ENCODE results near the gene NPTXR. TPM values are rescaled to one million over a fixed set of nuclear protein-coding genes. Genes with fewer than 3 reads are reported as not detected.

Gene NPTXR
- total RNA-seq, 1 experiment from 2014 or later, result 12.8 TPM

- Histone ChIP-seq H3K9ac (ENCODE audit: low read length) (no peak overlapping the region), H2AFZ (ENCODE audit: low read depth, low read length, poor library complexity, severe bottlenecking) (no peak overlapping the region), H3K79me2 (ENCODE audit: insufficient read depth, low read length) (no peaks in the 10 kb centered on the region), H3K9me2 (ENCODE audit: insufficient read depth) (no peaks in the 10 kb centered on the region), H3K4me1 (ENCODE audit: control insufficient read depth in 1 of 2, insufficient read depth in 2 of 2, low read length in 2 of 2) (peaks cover 0 to 2% of the 10 kb centered on the region in 2 experiments; a peak in 1 of 4 replicates), H4K20me1 (ENCODE audit: insufficient read depth) (no peaks in the 10 kb centered on the region), H3K9me3 (ENCODE audit: control insufficient read depth in 1 of 2, insufficient read depth in 1 of 2, low read depth in 1 of 2, low read length in 2 of 2) (no peaks in the 10 kb centered on the region), H3K36me3 (ENCODE audit: control insufficient read depth in 1 of 2, insufficient read depth in 2 of 2, low read length in 2 of 2) (no peaks in the 10 kb centered on the region), H3K27me3 (ENCODE audit: insufficient read depth, low read length) (no peaks in the 10 kb centered on the region), H3K4me2 (ENCODE audit: low read length) (no peak overlapping the region), H3K27ac (ENCODE audit: low read depth, low read length) (no peak overlapping the region), H3K4me3 (replicated peaks in 1 of 2; ENCODE audit: low read depth in 1 of 2, low read length in 2 of 2) (no peak overlapping the region)
- intact Hi-C loops (cut with micrococcal nuclease), result no loop called here
- BruUV-seq (replicated peaks), result no TSS peak
- ChIA-PET POLR2A (no interaction called here), CTCF (no interaction called here), RAD21 (ENCODE audit: low non-redundant PET in 1 of 2, low total read pairs in 2 of 2, uncharacterized antibody in 2 of 2, unreplicated experiment in 2 of 2) (no interaction called here)
- TF ChIP-seq SRF (IDR thresholded peaks at IDR 0.05; ENCODE audit: low read depth) (no peak), SIN3A (IDR thresholded peaks at IDR 0.05; ENCODE audit: low read depth) (no peak), ZNF274 (IDR thresholded peaks at IDR 0.05; ENCODE audit: low read depth, low read length) (no peak), EZH2 (IDR thresholded peaks at IDR 0.05) (no peak), RAD21 (IDR thresholded peaks at IDR 0.05; ENCODE audit: low read depth) (no peak), TCF7L2 (IDR thresholded peaks at IDR 0.05; ENCODE audit: borderline replicate concordance, extremely low read depth, insufficient read depth, insufficient read length) (no peak), ZBTB33 (IDR thresholded peaks at IDR 0.05; ENCODE audit: extremely low read depth, insufficient replicate concordance, low read length) (no peak), CTCF (IDR thresholded peaks at IDR 0.05 in 2 of 3, conservative IDR thresholded peaks at IDR 0.05 in 1 of 3; ENCODE audit: borderline replicate concordance in 1 of 3, insufficient read depth in 1 of 3, low read depth in 2 of 3, low read length in 2 of 3) (no peak), MAX (IDR thresholded peaks at IDR 0.05) (no peak), CBX3 (IDR thresholded peaks at IDR 0.05; ENCODE audit: low read depth) (no peak), ELF1 (IDR thresholded peaks at IDR 0.05; ENCODE audit: borderline replicate concordance, low read depth) (no peak), YY1 (IDR thresholded peaks at IDR 0.05; ENCODE audit: extremely low read depth, insufficient replicate concordance, low read depth, low read length) (no peak), JUND (IDR thresholded peaks at IDR 0.05) (no peak)
- no peak for ATAC-seq
- DNase-seq (ENCODE audit: low read depth, low spot score), result no peak
Observed at GRCh38 chr22:38881464-38881871, 37.6 kb upstream of the NPTXR start.

All from HCT116 (cell line).